Measurements from ENCODE around the gene LZTR1.
A peak's percentile ranks its signal among the peaks of the same experiment; 100 is the strongest.
"Not testable (repeated sequence)": the region's sequence is repeated elsewhere in the genome, so short reads cannot be mapped to it uniquely, and the experiment has no call there.

The LZTR1 gene

GRCh38 chr22:21041937-21042336 is 59.8 kb downstream of the LZTR1 start:
- DNase-seq: no peak

- no peak for DNase-seq
Measured at GRCh38 chr22:21042978-21043859, 61.1 kb downstream of the LZTR1 start.

DNA sequence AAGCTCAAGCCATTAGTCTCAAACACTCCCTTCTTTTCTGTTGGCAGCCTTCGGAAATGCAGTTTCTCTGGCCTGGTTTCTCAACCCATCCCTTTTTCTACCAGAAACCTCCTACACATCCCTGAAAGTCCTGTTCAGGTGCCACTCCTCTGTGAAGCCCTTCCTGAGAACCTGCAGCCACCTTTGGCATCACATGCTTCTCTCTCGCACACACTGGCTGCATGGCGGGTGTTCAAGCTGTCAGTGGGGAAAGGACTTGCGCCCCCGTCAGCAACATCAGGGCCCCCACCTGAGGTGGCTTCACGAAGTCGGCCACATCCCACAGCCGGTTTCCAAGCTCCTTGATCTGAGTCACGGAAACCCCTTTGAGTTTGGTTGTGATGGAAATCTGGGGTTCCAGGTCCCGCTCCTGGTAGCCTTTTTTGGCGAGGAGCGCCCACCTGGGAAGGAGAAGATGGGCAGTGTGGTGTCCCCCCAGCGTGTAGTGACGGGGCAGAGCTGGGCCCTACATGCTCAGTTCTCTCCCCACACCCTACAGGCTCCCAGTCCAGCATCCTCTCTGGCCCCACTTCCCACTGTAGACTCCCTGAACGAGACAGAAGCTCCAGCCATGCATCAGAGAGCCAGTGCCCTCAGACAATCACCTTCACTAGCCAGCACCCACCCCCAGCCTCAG is 61.9 kb downstream of the LZTR1 start:
- DNase-seq: no peak

DNA sequence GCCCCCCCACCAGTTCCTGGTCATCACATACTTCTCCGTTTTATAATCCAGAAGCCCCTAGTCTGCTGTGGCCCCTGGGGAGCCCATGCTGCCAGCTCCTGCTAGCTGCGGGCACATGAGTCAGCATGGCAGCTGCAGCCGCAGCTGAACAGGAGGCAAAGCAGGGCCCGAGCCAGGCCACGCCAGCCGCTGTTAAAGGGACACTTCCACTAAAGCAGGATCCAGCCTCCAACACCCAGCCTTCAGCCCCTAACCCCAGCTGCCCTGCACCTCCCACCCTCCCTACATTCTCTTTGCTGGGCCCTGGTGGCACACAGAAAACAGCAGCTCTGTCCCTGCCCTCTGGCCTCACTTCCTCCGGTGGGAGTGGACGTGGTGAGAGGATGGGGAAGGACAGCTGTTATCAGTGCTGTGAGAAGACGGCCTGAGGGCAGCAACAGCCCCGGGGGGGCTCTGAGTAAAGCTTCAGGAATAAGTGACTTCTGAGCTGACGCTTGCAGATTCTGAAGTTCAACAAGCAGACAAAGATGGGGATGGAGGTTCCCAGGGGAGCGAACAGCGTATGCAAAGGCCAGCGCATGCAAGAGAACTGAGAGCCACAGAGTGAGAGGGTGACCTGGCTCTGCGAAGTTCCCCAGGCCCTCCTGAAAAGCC is 63.0 kb downstream of the LZTR1 start:
- DNase-seq: no peak

DNA sequence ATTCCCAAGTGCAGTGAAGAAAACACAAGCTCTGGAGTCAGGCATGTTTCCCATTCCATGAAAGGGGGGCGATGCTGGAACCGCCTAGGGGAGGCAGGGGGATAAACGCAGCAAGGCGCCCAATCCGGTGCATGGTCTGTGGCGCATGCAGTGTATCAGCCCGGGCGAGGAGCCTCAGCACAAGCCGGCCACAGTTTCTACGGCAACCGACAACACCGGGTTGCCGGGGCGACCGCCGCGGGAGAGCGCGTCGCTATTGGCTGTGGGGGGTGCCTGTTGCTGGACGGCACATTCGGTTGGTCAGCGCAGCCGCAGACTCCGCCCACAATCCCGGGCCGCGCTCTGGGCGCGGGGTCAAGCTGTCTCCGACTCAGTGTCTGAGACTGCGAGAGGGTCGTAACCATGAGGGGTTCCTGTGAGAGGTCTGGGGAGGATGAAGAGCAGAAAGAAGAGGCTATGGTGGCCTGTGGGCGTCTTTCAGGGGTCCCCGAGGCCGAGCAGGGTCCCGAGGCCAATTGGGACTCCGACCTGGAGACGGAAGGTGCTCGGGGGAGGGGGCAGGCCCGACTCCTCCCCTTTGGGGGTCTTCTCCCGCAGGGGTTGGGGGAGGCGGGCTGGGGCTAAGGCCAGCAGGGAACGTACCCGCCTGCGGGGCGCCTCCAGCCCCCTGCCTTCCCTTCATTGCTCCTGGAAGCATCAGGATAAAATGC is 63.6 kb downstream of the LZTR1 start, which contains the start of gene LRRC74B:
Gene LRRC74B, plus strand, starts transcription at position 362 of the 710 bp plus-strand sequence. Its CDS starts 41 bp downstream, at position 403.
- DNase-seq: peak; percentile 86 to 92

- DNase-seq: no peak
Measured at GRCh38 chr22:21047035-21047661, 65.1 kb downstream of the LZTR1 start.

DNA sequence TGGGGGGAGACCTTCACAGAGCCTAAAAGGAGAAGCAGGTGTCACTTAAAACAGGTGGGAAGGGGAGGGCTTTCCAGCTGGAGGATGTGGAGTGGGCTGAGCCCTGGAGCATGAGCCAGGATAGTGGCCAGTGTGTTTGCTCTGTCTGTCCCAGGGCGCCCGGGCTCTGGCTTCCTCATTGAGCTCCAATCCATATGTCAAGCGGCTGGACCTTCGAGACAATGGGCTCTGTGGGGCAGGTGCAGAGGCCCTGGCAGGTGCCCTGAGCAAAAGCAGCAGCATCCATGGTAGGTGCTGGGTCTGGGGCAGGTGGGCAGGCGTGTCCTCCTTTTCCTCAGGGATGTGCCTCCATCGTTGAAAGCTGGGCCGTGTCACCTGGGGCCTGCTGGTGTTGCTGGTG is 65.6 kb downstream of the LZTR1 start:
- no peak for DNase-seq

- DNase-seq: not testable (repeated sequence)
Measured at GRCh38 chr22:21048448-21048847, 66.4 kb downstream of the LZTR1 start.

Data from NCI-H1930 (cell line).